DOHH2 (cell line): ENCODE measurements around the gene ACSF2.

ENCODE experiments used
- H3F3A ChIP-seq: fragments of 200-600 bp; sonication (generic), shearing (Covaris generic); 2 replicates; pipeline ENCODE4 v1.6.0; 2016; ENCODE audit warnings: antibody characterized with exemption, mild to moderate bottlenecking; ENCODE audit not compliant: control insufficient read depth, insufficient read depth
- H3K27ac ChIP-seq: fragments of 200-600 bp; sonication (generic); 2 replicates; pipeline ENCODE4 v1.5.1; 2014; ENCODE audit warnings: low read depth, mild to moderate bottlenecking, low read length, moderate library complexity
- H3K27me3 ChIP-seq: fragments of 200-600 bp; sonication (generic); 2 replicates; pipeline ENCODE4 v1.6.1; 2014; ENCODE audit warnings: mild to moderate bottlenecking, low read length, mixed read lengths; ENCODE audit not compliant: control insufficient read depth
- H3K36me3 ChIP-seq: fragments of 200-600 bp; sonication (generic); 2 replicates; pipeline ENCODE4 v1.6.1; 2014; ENCODE audit warnings: mild to moderate bottlenecking, low read length, moderate library complexity, mixed read lengths; ENCODE audit not compliant: control insufficient read depth
- H3K4me1 ChIP-seq: fragments of 200-600 bp; sonication (generic); 2 replicates; pipeline ENCODE4 v1.6.1; 2014; ENCODE audit warnings: mild to moderate bottlenecking, low read length, mixed read lengths; ENCODE audit not compliant: control insufficient read depth
- H3K4me2 ChIP-seq: fragments of 200-600 bp; sonication (generic); 2 replicates; pipeline ENCODE4 v1.6.0; 2014; ENCODE audit warnings: mild to moderate bottlenecking, low read length, moderate library complexity
- H3K4me3 ChIP-seq: fragments of 200-600 bp; sonication (generic); 2 replicates; pipeline ENCODE4 v1.5.1; 2014; ENCODE audit warnings: mild to moderate bottlenecking, low read length, mixed read lengths
- H3K79me2 ChIP-seq: fragments of 200-600 bp; sonication (generic); 2 replicates; pipeline ENCODE4 v1.6.1; 2014; ENCODE audit warnings: mild to moderate bottlenecking, low read length, mixed read lengths; ENCODE audit not compliant: control insufficient read depth
- H3K9me2 ChIP-seq: fragments of 200-600 bp; sonication (generic); replicated peaks from 2 replicates; pipeline ENCODE4 v1.6.1; 2014; ENCODE audit warnings: mild to moderate bottlenecking, low read length, mixed read lengths; ENCODE audit not compliant: control insufficient read depth
- H3K9me3 ChIP-seq: fragments of 200-600 bp; sonication (generic); 2 replicates; pipeline ENCODE4 v1.6.1; 2014; ENCODE audit warnings: antibody characterized with exemption, low read length, mixed read lengths; ENCODE audit not compliant: control insufficient read depth, insufficient read depth
- H4K20me1 ChIP-seq: fragments of 200-600 bp; sonication (generic); 2 replicates; pipeline ENCODE4 v1.6.0; 2014; ENCODE audit warnings: low read depth, mild to moderate bottlenecking, antibody characterized with exemption, low read length, moderate library complexity; ENCODE audit not compliant: control insufficient read depth, insufficient read depth
- CTCF ChIP-seq: fragments of 200-600 bp; sonication (generic); IDR thresholded peaks from one replicate; pipeline ENCODE4 v1.5.1; 2014; ENCODE audit warnings: antibody characterized with exemption, mild to moderate bottlenecking, low read depth, low read length; ENCODE audit not compliant: poor library complexity, severe bottlenecking
- EZH2phosphoT487 ChIP-seq: fragments of 200-600 bp; sonication (generic); IDR thresholded peaks from 2 replicates; pipeline ENCODE4 v1.6.1; 2017; ENCODE audit warnings: borderline replicate concordance, mild to moderate bottlenecking, antibody characterized with exemption, low read length, moderate library complexity, mixed read lengths

The ACSF2 gene

GRCh38 chr17:50479522-50480141 lies 53.6 kb downstream of the ACSF2 start:
- H3K9me2 ChIP-seq, result no peaks in the 10 kb centered on the region
- H3K4me1 ChIP-seq, result peaks cover 27% of the 10 kb centered on the region
- no peaks in the 10 kb centered on the region for H3K9me3 ChIP-seq
- 0 out of 2 replicates have a peak, but pooled peaks cover under 1% of the 10 kb centered on the region for H3K27me3 ChIP-seq
- H3F3A ChIP-seq, result peaks cover 7% of the 10 kb centered on the region
- TF ChIP-seq EZH2phosphoT487 (no peak), CTCF (peak; percentile 56)
- H3K27ac ChIP-seq, result peak overlapping the region; percentile 65
- H3K79me2 ChIP-seq, result peaks cover 13% of the 10 kb centered on the region
- peaks cover 24% of the 10 kb centered on the region for H3K36me3 ChIP-seq
- no peaks in the 10 kb centered on the region for H4K20me1 ChIP-seq
- peak overlapping the region; percentile 75 for H3K4me2 ChIP-seq
- H3K4me3 ChIP-seq, result peak overlapping the region; percentile 89

GRCh38 chr17:50480142-50480764 lies 54.2 kb downstream of the ACSF2 start:
- Histone ChIP-seq H3K79me2 (peaks cover 13% of the 10 kb centered on the region), H3F3A (peaks cover 7% of the 10 kb centered on the region), H3K4me3 (peak overlapping the region; percentile 89), H4K20me1 (no peaks in the 10 kb centered on the region), H3K36me3 (peaks cover 27% of the 10 kb centered on the region), H3K9me2 (no peaks in the 10 kb centered on the region), H3K27me3 (no peaks in the 10 kb centered on the region), H3K27ac (no peak overlapping the region), H3K4me1 (peaks cover 27% of the 10 kb centered on the region), H3K9me3 (no peaks in the 10 kb centered on the region), H3K4me2 (peak overlapping the region; percentile 75)
- no peak for TF ChIP-seq CTCF
- TF ChIP-seq EZH2phosphoT487, result no peak

- TF ChIP-seq CTCF (no peak), EZH2phosphoT487 (no peak)
- Histone ChIP-seq H3F3A (peaks cover 7% of the 10 kb centered on the region), H3K27me3 (no peaks in the 10 kb centered on the region), H3K79me2 (peaks cover 13% of the 10 kb centered on the region), H3K36me3 (peaks cover 30% of the 10 kb centered on the region), H3K4me1 (peaks cover 27% of the 10 kb centered on the region), H3K4me2 (peak overlapping the region; percentile 5; the same call in 1 of the 2 replicates), H4K20me1 (no peaks in the 10 kb centered on the region), H3K27ac (no peak overlapping the region), H3K9me2 (no peaks in the 10 kb centered on the region), H3K9me3 (no peaks in the 10 kb centered on the region), H3K4me3 (no peak overlapping the region)
These were observed 55.0 kb downstream of the ACSF2 start for GRCh38 chr17:50480854-50481490.
